HG03135 (cell line): Measurements from ENCODE around the gene MOB1A.
"Not testable (repeated sequence)": the region's sequence is repeated elsewhere in the genome, so short reads cannot be mapped to it uniquely, and the experiment has no call there.

ENCODE experiments used
- ATAC-seq: cut with Tn5 transposase; IDR thresholded peaks from one replicate; pipeline ENCODE4 v1.9.1; 2021; ENCODE audit warnings: mild to moderate bottlenecking, moderate library complexity; ENCODE audit not compliant: unreplicated experiment

The MOB1A gene

GRCh38 chr2:74149570-74150319, 28.9 kb downstream of the MOB1A start:
- no peak for ATAC-seq

- ATAC-seq, result no peak
Measured at GRCh38 chr2:74149247-74149525, 29.5 kb downstream of the MOB1A start.

DNA sequence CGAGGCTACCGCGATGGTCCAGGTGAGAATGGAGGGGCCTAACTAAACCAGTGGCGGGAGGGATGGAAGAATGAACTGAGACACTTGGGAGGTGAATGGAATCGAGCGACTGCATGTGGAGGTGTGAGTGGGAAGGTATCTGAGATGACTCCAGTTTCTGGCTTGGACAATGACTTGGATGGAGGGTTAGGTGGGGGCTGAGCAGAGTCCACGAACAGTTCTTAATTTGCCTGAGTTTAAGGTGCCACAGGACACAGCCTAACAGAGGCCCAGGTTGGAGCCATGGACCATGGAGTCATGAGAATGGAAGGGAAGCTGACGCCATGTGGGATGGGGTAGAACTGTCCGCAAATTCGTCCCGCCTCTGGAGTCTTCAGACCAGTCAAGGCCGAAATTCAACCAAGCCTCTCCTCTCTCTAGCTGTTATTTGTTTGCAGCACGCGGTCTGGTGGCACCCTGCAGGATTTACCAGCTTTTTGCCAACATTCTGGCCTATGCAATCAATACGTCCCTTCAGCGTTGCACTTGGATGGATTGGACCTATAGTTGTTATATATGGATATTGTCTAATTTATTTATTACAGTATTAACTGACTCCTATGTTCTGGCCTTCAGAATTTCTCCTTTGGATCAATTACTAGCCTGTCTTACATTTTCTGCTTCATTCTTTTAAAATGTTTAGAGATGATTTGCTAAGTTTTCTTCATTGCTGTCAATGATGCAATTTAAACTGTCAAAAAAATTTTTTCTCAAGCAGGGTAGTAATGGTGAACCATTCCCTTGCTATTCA, 30.0 kb downstream of the MOB1A start:
- no peak for ATAC-seq

GRCh38 chr2:74147727-74148456, 30.8 kb downstream of the MOB1A start, which contains the start of gene BOLA3:
Gene BOLA3 (minus strand): TSS chr2:74147912. CDS start chr2:74147874, 38 bp downstream.
- ATAC-seq, result peak; percentile 91

DNA sequence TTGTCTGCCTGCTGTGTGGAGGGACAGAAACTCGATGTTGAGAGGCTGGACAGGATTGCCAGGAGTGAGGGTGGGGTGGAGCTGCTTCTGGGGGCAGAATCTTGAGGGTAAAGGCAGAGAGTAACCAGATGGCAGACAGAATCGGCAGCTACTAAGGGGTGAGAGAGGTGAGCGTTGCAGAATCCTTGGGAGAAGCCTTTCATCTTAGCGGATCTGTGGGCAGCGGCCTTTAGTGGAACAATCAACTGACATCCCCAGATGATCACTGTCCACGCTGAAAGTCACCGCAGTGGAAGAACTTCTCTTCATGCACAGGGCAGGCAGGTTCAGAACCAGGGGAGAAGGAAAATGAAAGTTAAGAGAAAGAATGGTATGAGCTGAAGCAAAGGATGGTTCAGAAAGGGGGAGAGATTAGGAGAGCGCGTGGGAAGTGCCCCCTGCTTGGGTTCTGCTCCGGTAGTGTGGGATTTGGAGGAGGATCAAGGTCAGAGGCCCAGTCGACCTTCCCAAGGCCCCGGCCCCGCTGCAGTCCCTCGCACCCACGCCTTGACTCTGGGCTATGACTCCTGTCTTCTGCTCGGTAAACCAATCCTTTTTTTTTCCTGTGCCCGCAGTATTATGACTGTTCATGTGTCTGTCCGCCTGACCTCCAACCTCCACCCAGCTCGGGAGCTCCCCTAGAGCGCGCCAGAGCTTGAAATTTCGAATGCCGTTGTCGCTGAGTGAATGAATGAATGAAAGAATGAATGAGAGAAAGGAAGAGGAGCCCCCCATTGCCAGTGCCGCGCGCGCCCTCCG, 31.6 kb downstream of the MOB1A start:
- ATAC-seq, result peak; percentile 26

GRCh38 chr2:74142340-74142739, 36.3 kb downstream of the MOB1A start:
- no peak for ATAC-seq

DNA sequence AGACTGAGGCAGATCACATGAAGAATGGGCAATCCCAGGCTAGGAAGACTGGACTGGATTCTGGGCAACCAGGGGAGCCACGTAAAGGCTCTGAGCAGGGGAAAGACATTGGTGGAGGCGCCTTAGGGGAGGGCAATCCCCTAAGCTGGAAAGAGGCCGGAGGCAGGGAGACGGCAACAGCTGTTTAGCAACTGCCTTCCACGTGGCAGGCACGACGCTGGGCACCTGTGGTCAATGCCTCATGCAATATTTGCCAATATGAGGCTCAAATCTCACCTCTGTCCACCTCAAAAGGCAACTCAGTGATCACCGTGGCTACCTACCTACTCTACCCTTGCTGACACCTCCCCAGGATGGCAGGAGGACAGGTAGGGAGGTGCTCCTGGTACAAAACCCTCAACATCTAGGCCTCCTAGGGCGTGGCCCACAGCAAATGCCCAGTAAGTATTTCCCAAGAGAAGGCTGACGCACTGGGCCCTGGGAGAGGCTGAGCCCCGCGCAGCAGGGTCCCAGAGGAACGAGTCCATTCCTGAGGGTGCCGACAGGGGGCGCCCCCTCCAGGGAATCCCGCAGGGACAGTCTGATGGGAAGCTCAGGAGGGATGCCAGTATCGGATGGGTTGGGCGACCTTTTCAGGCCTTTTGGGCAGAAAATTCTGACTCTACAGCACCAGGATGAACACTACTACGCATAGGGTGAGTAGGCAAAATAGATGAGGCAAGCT, 39.9 kb downstream of the MOB1A start:
- no peak for ATAC-seq

GRCh38 chr2:74137651-74138599, 40.8 kb downstream of the MOB1A start:
- no peak for ATAC-seq

- no peak for ATAC-seq
Measured at GRCh38 chr2:74131901-74132300, 46.8 kb downstream of the MOB1A start.

GRCh38 chr2:74130211-74130995, 48.3 kb downstream of the MOB1A start:
- ATAC-seq, result no peak

GRCh38 chr2:74128206-74128605, 50.5 kb downstream of the MOB1A start:
- no peak for ATAC-seq

GRCh38 chr2:74123955-74124354, 54.7 kb downstream of the MOB1A start:
- ATAC-seq, result not testable (repeated sequence)

GRCh38 chr2:74121846-74122245, 56.8 kb downstream of the MOB1A start:
- ATAC-seq, result not testable (repeated sequence)

DNA sequence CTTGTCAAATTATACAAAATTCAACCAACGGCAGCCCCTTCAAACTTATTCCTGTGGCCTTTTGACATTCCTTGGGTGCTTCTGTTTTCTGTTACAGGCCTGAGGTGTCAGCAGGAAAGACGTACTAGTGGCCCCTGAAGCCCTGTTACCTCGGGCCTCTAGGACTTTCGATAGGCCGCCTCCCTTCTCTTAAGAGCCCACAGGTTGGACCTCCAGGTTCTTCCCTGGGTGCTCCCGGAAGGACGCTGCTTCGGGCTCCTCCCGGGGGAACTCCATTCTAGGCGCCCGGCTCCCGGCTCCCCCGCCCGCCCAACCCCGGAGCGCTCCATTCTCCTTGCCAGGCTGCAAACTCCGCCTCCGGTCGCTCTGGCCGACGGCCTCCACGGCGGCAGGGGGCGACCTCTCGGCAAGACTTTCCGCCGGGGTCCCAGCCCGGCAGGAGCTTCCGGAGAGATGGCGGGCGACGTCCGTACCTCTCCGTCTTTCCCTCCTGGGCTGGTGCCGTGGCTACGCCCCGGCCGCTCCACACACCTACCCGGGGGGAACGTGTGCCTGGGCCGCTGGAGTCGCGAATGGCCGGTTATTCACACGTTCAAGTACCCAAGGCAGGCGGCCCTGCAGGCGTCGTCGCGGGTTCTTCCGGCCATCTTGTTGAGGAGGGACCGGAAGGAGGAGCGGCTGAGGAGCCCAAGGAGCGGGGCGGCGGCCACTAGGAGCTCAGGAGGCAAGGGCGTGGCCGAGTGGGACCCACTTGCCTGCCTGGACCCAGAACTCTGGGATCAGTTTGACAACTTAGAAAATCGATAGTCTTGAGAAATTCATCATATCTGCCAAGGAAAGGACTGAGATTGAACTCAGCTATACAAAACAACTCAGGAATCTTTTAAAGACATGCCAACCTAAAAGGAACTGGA, 58.5 kb downstream of the MOB1A start:
- ATAC-seq, result peak; percentile 98

DNA sequence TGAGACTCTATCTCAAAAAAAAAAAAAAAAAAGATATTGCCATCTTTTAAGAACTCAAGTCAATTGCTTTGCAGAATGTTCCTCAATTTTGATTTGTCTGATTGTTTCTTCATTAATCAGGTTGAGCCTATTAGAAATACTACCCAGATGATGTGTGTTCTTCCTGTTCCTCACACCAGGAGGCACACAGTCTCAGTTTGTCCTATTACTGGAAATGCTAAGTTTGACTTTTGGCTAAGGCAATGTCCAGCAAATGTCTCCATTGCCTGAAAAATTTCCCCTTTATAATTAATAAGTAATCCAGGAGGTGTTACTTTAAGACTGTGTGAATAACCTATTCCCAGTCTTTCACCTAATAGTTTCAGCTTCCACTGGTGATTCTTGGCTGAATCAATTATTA, 59.3 kb downstream of the MOB1A start:
- ATAC-seq, result no peak

GRCh38 chr2:74111380-74111779, 67.3 kb downstream of the MOB1A start:
- no peak for ATAC-seq

- ATAC-seq, result no peak
Measured at GRCh38 chr2:74110537-74110936, 68.1 kb downstream of the MOB1A start.
